Tibial nerve (tissue), 4 donors: ENCODE measurements around the gene SECISBP2. TPM values are rescaled to one million over a fixed set of nuclear protein-coding genes. Genes with fewer than 3 reads are reported as not detected.
"Not testable (repeated sequence)": the region's sequence is repeated elsewhere in the genome, so short reads cannot be mapped to it uniquely, and the experiment has no call there.

Source experiments
- DNase-seq, 2 donors: peaks; one replicate each; pipeline ENCODE4 v3.0.0-alpha.2; 2019; ENCODE audit warnings: low spot score in 2 of 2
- H3K27ac ChIP-seq, 4 donors: fragments of 200-600 bp; sonication (generic) in 3 of 4; one replicate each; pipeline ENCODE4 v1.5.1; 2017 to 2019; ENCODE audit warnings: mild to moderate bottlenecking in 1 of 4
- H3K27me3 ChIP-seq, 2 donors: fragments of 200-600 bp; sonication (generic) in 1 of 2; one replicate each; pipeline versions ENCODE4 v1.5.1 to v1.6.0; 2017 to 2019
- H3K36me3 ChIP-seq, 3 donors: fragments of 200-600 bp; sonication (generic); one replicate each; pipeline ENCODE4 v1.5.1; 2018 to 2019
- H3K4me1 ChIP-seq, 4 donors: fragments of 200-600 bp; sonication (generic) in 3 of 4; one replicate each; pipeline ENCODE4 v1.5.1; 2017 to 2019
- H3K4me3 ChIP-seq, 4 donors: fragments of 200-600 bp; sonication (generic) in 3 of 4; one replicate each; pipeline ENCODE4 v1.5.1; 2017 to 2019; ENCODE audit warnings: mild to moderate bottlenecking in 1 of 4, moderate library complexity in 1 of 4
- H3K9me3 ChIP-seq, 4 donors: fragments of 200-600 bp; sonication (generic) in 3 of 4; one replicate each; pipeline ENCODE4 v1.5.1; 2017 to 2019
- CTCF ChIP-seq, 5 experiments: fragments of 200-600 bp in 3 of 5; fragments of 450-650 bp in 2 of 5; sonication (generic) in 3 of 5; IDR thresholded peaks; one replicate each; pipeline ENCODE4 v1.5.1; 2016 to 2019; ENCODE audit warnings: antibody characterized with exemption in 5 of 5, mild to moderate bottlenecking in 3 of 5, moderate library complexity in 2 of 5
- EP300 ChIP-seq, 2 donors: sonication (generic); formaldehyde crosslinking; IDR thresholded peaks; one replicate each; pipeline ENCODE4 v1.6.1; 2017; ENCODE audit warnings: antibody characterized with exemption in 2 of 2, mild to moderate bottlenecking in 1 of 2
- POLR2A ChIP-seq, 2 donors: fragments of 450-650 bp; IDR thresholded peaks; one replicate each; pipeline ENCODE4 v1.6.1; 2017; ENCODE audit warnings: antibody characterized with exemption in 2 of 2, mild to moderate bottlenecking in 2 of 2, moderate library complexity in 2 of 2
- WGBS, 2 donors: methylation state at CpG; one replicate each; pipeline ENCODE4 v1.1.5; 2018; 5-methylcytosine and 5-hydroxymethylcytosine counted together
- total RNA-seq, 4 donors: library from RNA; depleted of rRNA; stranded (reverse); fragments of >200 nt; gene quantifications; one replicate each; pipeline ENCODE4 v1.1.0, GENCODE V29; 2016

Gene SECISBP2
- total RNA-seq, 4 donors from 2014 or later: 57.7 to 77.1 (median 64.8) TPM

DNA sequence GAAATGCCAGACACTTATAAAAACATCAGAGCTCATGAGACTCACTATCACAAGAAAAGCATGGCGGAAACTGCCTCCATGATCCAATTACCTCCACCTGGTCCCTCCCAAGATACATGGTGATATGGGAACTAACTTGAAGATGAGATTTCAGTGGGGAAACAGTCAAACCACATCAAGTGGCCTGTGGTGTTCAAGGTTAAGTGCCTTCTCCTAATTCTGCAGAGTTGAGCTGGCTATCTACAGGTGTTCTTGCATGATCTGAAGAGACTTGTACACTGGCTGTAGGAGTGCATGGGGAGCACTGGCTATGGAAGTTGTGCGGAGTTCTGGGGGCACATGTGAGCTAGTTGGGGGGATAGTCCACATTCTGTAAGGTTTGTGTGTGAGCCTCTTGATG, 41.3 kb upstream of the SECISBP2 start:
- Histone ChIP-seq H3K36me3 (no peaks in the 10 kb centered on the region), H3K4me1 (no peaks in the 10 kb centered on the region), H3K4me3 (no peak overlapping the region), H3K27ac (no peak overlapping the region), H3K27me3 (no peaks in the 10 kb centered on the region), H3K9me3 (peaks cover 0 to 29% (median 9%) of the 10 kb centered on the region in 4 donors)
- WGBS, 2 donors: 97 to 100% methylated on average over 2 of the region's 2 CpGs
- DNase-seq: no peak
- TF ChIP-seq CTCF (IDR thresholded peaks at IDR 0.05) (no peak), POLR2A (IDR thresholded peaks at IDR 0.05) (no peak), EP300 (IDR thresholded peaks at IDR 0.05) (no peak)

- H3K27ac ChIP-seq: no peak overlapping the region
- no peaks in the 10 kb centered on the region for H3K27me3 ChIP-seq
- TF ChIP-seq CTCF (IDR thresholded peaks at IDR 0.05): no peak
- no peak for TF ChIP-seq EP300 (IDR thresholded peaks at IDR 0.05)
- TF ChIP-seq POLR2A (IDR thresholded peaks at IDR 0.05): no peak
- no peak overlapping the region for H3K4me3 ChIP-seq
- H3K9me3 ChIP-seq: peaks cover 0 to 26% (median 9%) of the 10 kb centered on the region in 4 donors
- H3K36me3 ChIP-seq: peaks cover 0 to 3% (median 0%) of the 10 kb centered on the region in 3 donors
- no peak for DNase-seq
- H3K4me1 ChIP-seq: no peaks in the 10 kb centered on the region
Observed at GRCh38 chr9:89277454-89277853, 40.8 kb upstream of the SECISBP2 start.

GRCh38 chr9:89278551-89278950, 39.7 kb upstream of the SECISBP2 start:
- Histone ChIP-seq H3K9me3 (peaks cover 0 to 15% (median 6%) of the 10 kb centered on the region in 4 donors), H3K27ac (no peak overlapping the region), H3K36me3 (peaks cover 0 to 5% (median 0%) of the 10 kb centered on the region in 3 donors), H3K4me3 (no peak overlapping the region), H3K4me1 (no peaks in the 10 kb centered on the region), H3K27me3 (no peaks in the 10 kb centered on the region)
- WGBS, 2 donors: 95 to 98% methylated on average over 2 of the region's 2 CpGs
- no peak for DNase-seq
- no peak for TF ChIP-seq EP300 (IDR thresholded peaks at IDR 0.05)
- no peak for TF ChIP-seq POLR2A (IDR thresholded peaks at IDR 0.05)
- TF ChIP-seq CTCF (IDR thresholded peaks at IDR 0.05): no peak

DNA sequence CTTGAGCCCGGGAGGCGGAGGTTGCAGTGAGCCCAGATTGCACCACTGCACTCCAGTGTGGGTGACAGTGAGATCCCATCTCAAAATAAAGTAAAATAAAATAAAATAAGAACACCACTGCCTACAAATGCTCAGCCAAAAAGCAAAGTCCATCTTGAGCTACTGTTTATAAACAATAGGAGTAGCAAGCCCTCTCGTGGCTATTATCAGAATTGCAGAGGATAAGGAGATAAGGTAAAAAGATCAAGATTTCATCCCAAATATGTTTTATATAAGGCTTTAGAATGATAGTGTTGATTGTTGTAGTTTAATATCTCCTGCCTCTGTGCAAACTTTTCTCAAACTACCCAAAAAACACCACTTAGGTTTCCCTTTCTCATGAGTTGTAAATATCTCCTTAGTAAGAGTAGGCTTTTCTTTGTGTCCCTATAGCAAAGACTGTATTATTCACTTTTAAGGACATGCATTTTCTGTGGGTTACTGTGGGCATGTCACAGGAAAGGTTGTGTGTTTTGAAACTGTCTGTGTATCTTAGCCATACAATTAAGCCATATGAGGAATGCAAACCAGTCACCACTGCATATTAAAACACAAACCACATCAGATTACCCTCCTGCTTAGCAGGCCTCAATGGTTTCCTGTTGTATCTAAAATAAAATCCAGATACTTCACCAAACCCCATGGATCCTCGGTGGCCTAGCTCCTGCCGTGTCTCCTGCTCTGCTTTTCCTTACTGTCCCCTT, 39.1 kb upstream of the SECISBP2 start:
- Histone ChIP-seq H3K4me1 (no peaks in the 10 kb centered on the region), H3K36me3 (peaks cover 0 to 5% (median 0%) of the 10 kb centered on the region in 3 donors), H3K27ac (no peak overlapping the region), H3K27me3 (no peaks in the 10 kb centered on the region), H3K9me3 (peaks cover 0 to 9% (median 3%) of the 10 kb centered on the region in 4 donors), H3K4me3 (no peak overlapping the region)
- DNase-seq: peak in 1 of 2 donors; percentile 80
- WGBS, 2 donors: 59 to 60% methylated on average over 5 of the region's 5 CpGs
- TF ChIP-seq CTCF (IDR thresholded peaks at IDR 0.05): peak; percentile 57 to 73 (median 70)
- no peak for TF ChIP-seq EP300 (IDR thresholded peaks at IDR 0.05)

- no peak for TF ChIP-seq CTCF (IDR thresholded peaks at IDR 0.05)
- TF ChIP-seq POLR2A (IDR thresholded peaks at IDR 0.05): no peak
- TF ChIP-seq EP300 (IDR thresholded peaks at IDR 0.05): no peak
- H3K4me3 ChIP-seq: no peak overlapping the region
- WGBS, 2 donors: 64 to 65% methylated on average over 2 of the region's 2 CpGs
Observed at GRCh38 chr9:89281106-89281505, 37.2 kb upstream of the SECISBP2 start.

GRCh38 chr9:89282248-89282968, 35.9 kb upstream of the SECISBP2 start:
- H3K4me3 ChIP-seq: peak overlapping the region in 2 of 4 donors; percentile 33 to 40
- H3K27ac ChIP-seq: not testable (repeated sequence)
- 73 to 76% methylated on average over 23 to 30 of the region's 42 CpGs for WGBS, 2 donors

More at GRCh38 chr9:89281106-89281505, 37.2 kb upstream of the SECISBP2 start:
- Histone ChIP-seq H3K4me1 (no peaks in the 10 kb centered on the region), H3K27me3 (no peaks in the 10 kb centered on the region), H3K9me3 (no peaks in the 10 kb centered on the region), H3K36me3 (peaks cover 0 to 10% (median 0%) of the 10 kb centered on the region in 3 donors), H3K27ac (no peak overlapping the region)
- DNase-seq: no peak

More at GRCh38 chr9:89282248-89282968, 35.9 kb upstream of the SECISBP2 start:
- not testable (repeated sequence) for DNase-seq, H3K27me3 ChIP-seq, H3K9me3 ChIP-seq, H3K4me1 ChIP-seq
- H3K36me3 ChIP-seq: peaks cover 0 to 10% (median 0%) of the 10 kb centered on the region in 3 donors
